Astrocyte (in vitro differentiated cells and primary cell): ENCODE results near the gene MADCAM1. TPM values are rescaled to one million over a fixed set of nuclear protein-coding genes. Genes with fewer than 3 reads are reported as not detected.

Source experiments
- DNase-seq: peaks from one replicate; pipeline ENCODE4 v3.0.0-alpha.2; 2010; ENCODE audit warnings: low read depth
- FAIRE-seq: peaks from 2 replicates; lab custom pipeline; 2011; peaks lifted over from hg19 to GRCh38; lab: Jason Lieb, UNC
- H2AFZ ChIP-seq: 2 replicates; pipeline ENCODE4 v1.6.0; 2012; ENCODE audit warnings: low read depth, low read length, inconsistent platforms
- H3K27ac ChIP-seq: 2 replicates; pipeline ENCODE4 v1.5.1; 2011; ENCODE audit warnings: low read depth, low read length, inconsistent platforms
- H3K27me3 ChIP-seq: 2 replicates; pipeline ENCODE4 v1.6.0; 2011; ENCODE audit warnings: low read length, inconsistent platforms; ENCODE audit not compliant: insufficient read depth
- H3K36me3 ChIP-seq: 2 replicates; pipeline ENCODE4 v1.5.1; 2011; ENCODE audit warnings: low read length, inconsistent platforms; ENCODE audit not compliant: insufficient read depth
- H3K4me1 ChIP-seq: 2 replicates; pipeline ENCODE4 v1.5.1; 2011; ENCODE audit warnings: low read length, inconsistent platforms; ENCODE audit not compliant: insufficient read depth
- H3K4me2 ChIP-seq: 2 replicates; pipeline ENCODE4 v1.6.0; 2012; ENCODE audit warnings: low read length, inconsistent platforms
- H3K4me3 ChIP-seq: 2 replicates; pipeline ENCODE4 v1.5.1; 2011; ENCODE audit warnings: low read depth, mild to moderate bottlenecking, low read length, inconsistent platforms; ENCODE audit not compliant: insufficient read depth
- H3K79me2 ChIP-seq: 2 replicates; pipeline ENCODE4 v1.6.0; 2012; ENCODE audit warnings: mild to moderate bottlenecking, low read length, inconsistent platforms; ENCODE audit not compliant: insufficient read depth
- H3K9ac ChIP-seq: 2 replicates; pipeline ENCODE4 v1.6.0; 2012; ENCODE audit warnings: mild to moderate bottlenecking, low read length, inconsistent platforms
- H3K9me3 ChIP-seq: 2 replicates; pipeline ENCODE4 v1.5.1; 2012; ENCODE audit warnings: low read depth, mild to moderate bottlenecking, low read length, inconsistent platforms; ENCODE audit not compliant: insufficient read depth
- H4K20me1 ChIP-seq: 2 replicates; pipeline ENCODE4 v1.6.0; 2012; ENCODE audit warnings: low read length, inconsistent platforms; ENCODE audit not compliant: insufficient read depth
- H3K27ac Mint-ChIP-seq: one replicate; pipeline ENCODE4 v1.8.0; 2021; ENCODE audit warnings: mild to moderate bottlenecking, mixed read lengths; ENCODE audit not compliant: unreplicated experiment
- H3K27me3 Mint-ChIP-seq: one replicate; pipeline ENCODE4 v1.8.0; 2021; ENCODE audit warnings: low read depth, mixed read lengths; ENCODE audit not compliant: unreplicated experiment
- H3K36me3 Mint-ChIP-seq: one replicate; pipeline ENCODE4 v1.8.0; 2021; ENCODE audit warnings: low read depth, mixed read lengths; ENCODE audit not compliant: unreplicated experiment
- H3K4me1 Mint-ChIP-seq: one replicate; pipeline ENCODE4 v1.8.0; 2021; ENCODE audit warnings: low read depth, mixed read lengths; ENCODE audit not compliant: unreplicated experiment
- H3K4me3 Mint-ChIP-seq: one replicate; pipeline ENCODE4 v1.8.0; 2021; ENCODE audit warnings: mild to moderate bottlenecking, moderate library complexity, mixed read lengths; ENCODE audit not compliant: unreplicated experiment
- H3K9me3 Mint-ChIP-seq: one replicate; pipeline ENCODE4 v1.8.0; 2021; ENCODE audit warnings: mild to moderate bottlenecking, mixed read lengths; ENCODE audit not compliant: unreplicated experiment
- EZH2 ChIP-seq: IDR thresholded peaks from 2 replicates; pipeline ENCODE4 v1.6.1; 2012; ENCODE audit warnings: mild to moderate bottlenecking, low read length, inconsistent platforms; ENCODE audit not compliant: insufficient read depth
- total RNA-seq: library from RNA; stranded (reverse); gene quantifications from 2 replicates; pipeline ENCODE4 v1.2.1, GENCODE V29; 2021
- TF ChIP-seq, protein P1 (sequence below): IDR thresholded peaks from 2 replicates; pipeline ENCODE4 v1.5.1; 2011; ENCODE audit warnings: low read depth, mild to moderate bottlenecking, inconsistent platforms, low read length, moderate library complexity; ENCODE audit not compliant: insufficient read depth

The MADCAM1 gene
- total RNA-seq, 1 donor from 2014 or later: 0.57 TPM

DNA sequence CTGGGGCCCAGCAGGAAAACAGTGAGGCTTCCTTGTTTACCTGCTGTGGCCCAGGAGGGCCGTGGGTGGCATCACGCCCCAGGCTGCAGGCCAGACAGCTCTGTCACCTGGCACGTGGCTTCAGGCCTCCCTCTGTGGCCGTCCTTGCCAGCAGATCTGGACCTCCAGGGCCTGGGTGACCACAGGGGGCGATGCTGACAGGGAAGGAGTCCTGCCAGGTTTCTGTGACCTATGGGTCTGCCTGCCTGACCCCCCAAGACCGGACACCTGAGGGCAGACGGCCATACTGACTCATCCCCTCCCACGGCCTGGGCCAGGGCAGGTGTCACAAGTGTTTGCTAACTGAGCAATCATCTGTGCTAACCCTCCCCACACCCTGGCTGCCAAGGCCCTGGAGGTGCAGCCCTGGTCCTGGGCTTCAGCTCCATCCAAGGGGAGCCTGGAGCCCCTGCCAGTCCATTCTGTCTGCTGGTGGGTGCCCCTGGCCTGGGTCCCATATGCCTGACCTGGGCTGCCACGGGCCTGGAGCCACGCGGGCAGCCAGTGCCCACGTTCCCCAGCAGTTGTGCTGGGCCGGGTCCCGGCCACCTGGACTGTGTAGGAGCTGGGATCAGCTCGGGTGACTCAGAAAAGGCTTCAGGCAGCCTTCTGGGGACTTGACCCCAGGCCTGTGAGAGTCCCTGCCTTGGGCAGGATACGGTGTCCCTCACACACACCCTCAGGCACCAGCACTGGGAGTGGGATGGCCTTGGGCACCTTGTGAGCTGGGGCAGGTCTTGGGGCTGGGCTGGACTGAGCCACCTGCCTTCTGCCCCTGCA is 38.9 kb downstream of the MADCAM1 start:
- Mint-ChIP-seq H3K27me3 (no peaks in the 10 kb centered on the region), H3K27ac (no peak overlapping the region), H3K36me3 (peaks cover 3% of the 10 kb centered on the region), H3K9me3 (no peaks in the 10 kb centered on the region), H3K4me1 (peaks cover 11% of the 10 kb centered on the region), H3K4me3 (peak overlapping the region; percentile 64)
- H3K79me2 ChIP-seq: peaks cover 66% of the 10 kb centered on the region
- peaks cover 28% of the 10 kb centered on the region for H3K4me1 ChIP-seq
- peak overlapping the region; percentile 2 for H3K9ac ChIP-seq
- H3K9me3 ChIP-seq: no peaks in the 10 kb centered on the region
- DNase-seq (no peak), FAIRE-seq (no peak)
- peak overlapping the region; percentile 22 for H3K4me2 ChIP-seq
- H3K27me3 ChIP-seq: no peaks in the 10 kb centered on the region
- no peak overlapping the region for H2AFZ ChIP-seq
- no peaks in the 10 kb centered on the region for H3K36me3 ChIP-seq
- H4K20me1 ChIP-seq: peaks cover 73% of the 10 kb centered on the region
- no peak overlapping the region for H3K27ac ChIP-seq
- no peak overlapping the region for H3K4me3 ChIP-seq
- TF ChIP-seq EZH2: no peak
- TF ChIP-seq, protein P1, sequence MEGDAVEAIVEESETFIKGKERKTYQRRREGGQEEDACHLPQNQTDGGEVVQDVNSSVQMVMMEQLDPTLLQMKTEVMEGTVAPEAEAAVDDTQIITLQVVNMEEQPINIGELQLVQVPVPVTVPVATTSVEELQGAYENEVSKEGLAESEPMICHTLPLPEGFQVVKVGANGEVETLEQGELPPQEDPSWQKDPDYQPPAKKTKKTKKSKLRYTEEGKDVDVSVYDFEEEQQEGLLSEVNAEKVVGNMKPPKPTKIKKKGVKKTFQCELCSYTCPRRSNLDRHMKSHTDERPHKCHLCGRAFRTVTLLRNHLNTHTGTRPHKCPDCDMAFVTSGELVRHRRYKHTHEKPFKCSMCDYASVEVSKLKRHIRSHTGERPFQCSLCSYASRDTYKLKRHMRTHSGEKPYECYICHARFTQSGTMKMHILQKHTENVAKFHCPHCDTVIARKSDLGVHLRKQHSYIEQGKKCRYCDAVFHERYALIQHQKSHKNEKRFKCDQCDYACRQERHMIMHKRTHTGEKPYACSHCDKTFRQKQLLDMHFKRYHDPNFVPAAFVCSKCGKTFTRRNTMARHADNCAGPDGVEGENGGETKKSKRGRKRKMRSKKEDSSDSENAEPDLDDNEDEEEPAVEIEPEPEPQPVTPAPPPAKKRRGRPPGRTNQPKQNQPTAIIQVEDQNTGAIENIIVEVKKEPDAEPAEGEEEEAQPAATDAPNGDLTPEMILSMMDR: no peak

DNA sequence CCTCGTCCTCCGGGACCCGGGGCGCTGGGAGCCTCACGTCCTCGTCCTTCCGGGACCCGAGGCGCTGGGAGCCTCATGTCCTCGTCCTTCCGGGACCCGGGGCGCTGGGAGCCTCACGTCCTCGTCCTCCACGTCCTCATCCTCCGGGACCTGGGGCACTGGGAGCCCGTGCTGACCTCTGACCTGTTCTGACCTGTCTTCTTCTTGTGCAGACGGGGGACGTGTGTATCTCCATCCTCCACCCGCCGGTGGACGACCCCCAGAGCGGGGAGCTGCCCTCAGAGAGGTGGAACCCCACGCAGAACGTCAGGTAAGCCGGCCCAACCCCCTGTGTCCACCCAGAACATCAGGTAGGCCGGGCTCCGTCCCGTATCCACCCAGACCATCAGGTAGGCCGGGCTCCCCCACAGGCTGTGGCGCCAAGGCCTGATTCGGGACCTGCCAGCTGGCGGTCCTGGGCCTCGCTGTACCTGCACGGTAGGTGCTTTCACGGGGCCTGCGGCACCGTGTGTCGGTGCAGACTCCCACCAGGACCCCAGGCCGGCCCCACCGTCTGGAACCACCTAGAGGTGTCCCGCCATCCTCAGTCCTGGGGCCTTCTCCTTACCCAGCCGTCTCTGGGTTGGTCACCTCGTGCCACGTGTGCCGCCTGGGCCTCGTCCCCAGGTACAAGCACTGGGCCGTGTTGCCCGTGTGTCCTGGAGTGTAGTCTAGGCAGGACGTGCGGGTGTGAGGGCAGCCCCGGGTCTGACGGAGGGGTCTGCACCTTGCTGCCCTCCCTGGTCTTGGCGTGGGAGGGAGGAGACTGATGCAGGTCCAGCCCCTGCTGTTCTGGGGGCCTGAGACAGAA is 40.0 kb downstream of the MADCAM1 start:
- DNase-seq: no peak
- no peak overlapping the region for H3K27ac Mint-ChIP-seq
- no peak overlapping the region for H3K4me3 Mint-ChIP-seq
- Histone ChIP-seq H3K4me1 (peaks cover 25% of the 10 kb centered on the region), H4K20me1 (peaks cover 76% of the 10 kb centered on the region), H3K27me3 (no peaks in the 10 kb centered on the region), H3K79me2 (peaks cover 66% of the 10 kb centered on the region), H3K9ac (no peak overlapping the region), H3K9me3 (no peaks in the 10 kb centered on the region), H3K27ac (no peak overlapping the region), H2AFZ (no peak overlapping the region), H3K4me2 (no peak overlapping the region), H3K4me3 (no peak overlapping the region), H3K36me3 (no peaks in the 10 kb centered on the region)
- H3K9me3 Mint-ChIP-seq: no peaks in the 10 kb centered on the region
- no peaks in the 10 kb centered on the region for H3K27me3 Mint-ChIP-seq
- TF ChIP-seq, protein P1: no peak
- TF ChIP-seq EZH2: no peak
- FAIRE-seq: no peak
- H3K4me1 Mint-ChIP-seq: peaks cover 11% of the 10 kb centered on the region
- H3K36me3 Mint-ChIP-seq: peaks cover 3% of the 10 kb centered on the region
